GM12878 (cell line): ENCODE measurements around the gene CDH4.

Experiments
- JUND ChIP-seq: IDR thresholded peaks from 2 replicates; pipeline ENCODE4 v1.6.1; 2012; ENCODE audit warnings: low read depth, mild to moderate bottlenecking, low read length, improper control_type of control experiment, moderate library complexity
- POLR2A ChIP-seq: IDR thresholded peaks from 2 replicates; pipeline ENCODE4 v1.6.1; 2011; ENCODE audit warnings: low read depth, mild to moderate bottlenecking, low read length
- TF ChIP-seq, protein P1 (sequence below), 3 experiments: IDR thresholded peaks in 2 of 3; conservative IDR thresholded peaks in 1 of 3; 2 replicates each; pipeline ENCODE4 v1.5.1; 2011; ENCODE audit warnings: low read depth in 3 of 3, low read length in 3 of 3, mild to moderate bottlenecking in 3 of 3, control low read depth in 2 of 3, moderate library complexity in 2 of 3, inconsistent platforms in 1 of 3, mixed read lengths in 1 of 3; ENCODE audit not compliant: control insufficient read depth in 2 of 3, insufficient read depth in 1 of 3; ENCODE audit errors: extremely low read depth in 1 of 3

DNA sequence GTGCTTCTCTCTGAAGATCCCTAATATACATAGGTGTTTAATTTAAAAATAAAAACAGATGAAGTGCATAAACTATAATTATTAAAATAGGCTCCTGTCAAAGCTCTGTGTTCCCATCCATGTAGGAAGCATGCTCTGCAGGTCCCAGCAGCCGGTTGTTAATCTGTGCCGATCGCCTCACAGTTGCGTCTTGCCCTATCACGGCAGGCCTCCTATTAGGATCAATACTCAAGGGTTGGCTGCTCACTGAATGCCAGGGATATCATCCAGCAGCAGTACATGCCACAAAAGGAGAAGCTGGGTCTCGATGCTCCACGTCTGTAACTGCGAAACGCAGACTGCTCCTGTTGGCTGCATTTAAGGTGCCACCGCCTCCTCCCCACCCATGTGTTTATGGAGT lies 369.8 kb downstream of the CDH4 start:
- TF ChIP-seq POLR2A (no peak), JUND (no peak)
- TF ChIP-seq, protein P1, sequence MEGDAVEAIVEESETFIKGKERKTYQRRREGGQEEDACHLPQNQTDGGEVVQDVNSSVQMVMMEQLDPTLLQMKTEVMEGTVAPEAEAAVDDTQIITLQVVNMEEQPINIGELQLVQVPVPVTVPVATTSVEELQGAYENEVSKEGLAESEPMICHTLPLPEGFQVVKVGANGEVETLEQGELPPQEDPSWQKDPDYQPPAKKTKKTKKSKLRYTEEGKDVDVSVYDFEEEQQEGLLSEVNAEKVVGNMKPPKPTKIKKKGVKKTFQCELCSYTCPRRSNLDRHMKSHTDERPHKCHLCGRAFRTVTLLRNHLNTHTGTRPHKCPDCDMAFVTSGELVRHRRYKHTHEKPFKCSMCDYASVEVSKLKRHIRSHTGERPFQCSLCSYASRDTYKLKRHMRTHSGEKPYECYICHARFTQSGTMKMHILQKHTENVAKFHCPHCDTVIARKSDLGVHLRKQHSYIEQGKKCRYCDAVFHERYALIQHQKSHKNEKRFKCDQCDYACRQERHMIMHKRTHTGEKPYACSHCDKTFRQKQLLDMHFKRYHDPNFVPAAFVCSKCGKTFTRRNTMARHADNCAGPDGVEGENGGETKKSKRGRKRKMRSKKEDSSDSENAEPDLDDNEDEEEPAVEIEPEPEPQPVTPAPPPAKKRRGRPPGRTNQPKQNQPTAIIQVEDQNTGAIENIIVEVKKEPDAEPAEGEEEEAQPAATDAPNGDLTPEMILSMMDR (IDR thresholded peaks at IDR 0.05 in 2 of 3, conservative IDR thresholded peaks at IDR 0.05 in 1 of 3; ENCODE audit: control insufficient read depth in 2 of 3, extremely low read depth in 1 of 3, insufficient read depth in 1 of 3, low read depth in 3 of 3, low read length in 3 of 3) = no peak
